H9 (cell line): Measurements from ENCODE around the gene OIT3. TPM values are rescaled to one million over a fixed set of nuclear protein-coding genes. Genes with fewer than 3 reads are reported as not detected.

Source experiments
- DNase-seq: peaks from one replicate; pipeline ENCODE4 v3.0.0-alpha.2; 2017
- H2AFZ ChIP-seq: one replicate; pipeline ENCODE4 v1.6.1; 2013; ENCODE audit warnings: mild to moderate bottlenecking, low read length, control low read depth, moderate library complexity
- H2AK5ac ChIP-seq: 2 replicates; pipeline ENCODE4 v1.6.1; 2013; ENCODE audit warnings: low read length, control low read depth, mixed read lengths; ENCODE audit not compliant: insufficient read length
- H2BK120ac ChIP-seq: one replicate; pipeline ENCODE4 v1.6.1; 2013; ENCODE audit warnings: low read depth, mild to moderate bottlenecking, low read length, control low read depth, inconsistent platforms; ENCODE audit not compliant: poor library complexity, severe bottlenecking
- H2BK12ac ChIP-seq: 2 replicates; pipeline ENCODE4 v1.6.1; 2013; ENCODE audit warnings: low read length, control low read depth, mixed read lengths, low read depth; ENCODE audit not compliant: insufficient read length
- H2BK15ac ChIP-seq: 2 replicates; pipeline ENCODE4 v1.6.1; 2013; ENCODE audit warnings: low read depth, low read length, control low read depth
- H2BK20ac ChIP-seq: one replicate; pipeline ENCODE4 v1.6.1; 2013; ENCODE audit warnings: low read depth, mild to moderate bottlenecking, low read length, control low read depth, inconsistent platforms; ENCODE audit not compliant: poor library complexity, severe bottlenecking
- H2BK5ac ChIP-seq: 2 replicates; pipeline ENCODE4 v1.6.1; 2013; ENCODE audit warnings: low read length, control low read depth, mixed read lengths; ENCODE audit not compliant: insufficient read length
- H3K14ac ChIP-seq: 2 replicates; pipeline ENCODE4 v1.6.1; 2013; ENCODE audit warnings: low read length, control low read depth; ENCODE audit not compliant: insufficient read depth
- H3K18ac ChIP-seq: 2 replicates; pipeline ENCODE4 v1.6.1; 2013; ENCODE audit warnings: low read depth, mild to moderate bottlenecking, mixed read lengths, low read length, control low read depth; ENCODE audit not compliant: insufficient read length
- H3K23ac ChIP-seq: 2 replicates; pipeline ENCODE4 v1.6.1; 2013; ENCODE audit warnings: low read length, control low read depth, mixed read lengths, low read depth; ENCODE audit not compliant: insufficient read length
- H3K23me2 ChIP-seq: 2 replicates; pipeline ENCODE4 v1.6.1; 2013; ENCODE audit warnings: low read depth, mild to moderate bottlenecking, mixed read lengths, low read length, control low read depth; ENCODE audit not compliant: insufficient read length, poor library complexity, severe bottlenecking
- H3K27ac ChIP-seq: 2 replicates; pipeline ENCODE4 v1.5.1; 2013; ENCODE audit warnings: low read length, control low read depth, mixed read lengths, low read depth; ENCODE audit not compliant: insufficient read length
- H3K27me3 ChIP-seq: 2 replicates; pipeline ENCODE4 v1.6.1; 2013; ENCODE audit warnings: low read length, control low read depth, inconsistent platforms; ENCODE audit not compliant: insufficient read depth
- H3K4ac ChIP-seq: 2 replicates; pipeline ENCODE4 v1.6.1; 2013; ENCODE audit warnings: low read depth, mild to moderate bottlenecking, control low read depth, inconsistent platforms, low read length, moderate library complexity
- H3K4me1 ChIP-seq: 2 replicates; pipeline ENCODE4 v1.6.1; 2013; ENCODE audit warnings: low read length, control low read depth, inconsistent platforms; ENCODE audit not compliant: insufficient read depth
- H3K4me2 ChIP-seq: 2 replicates; pipeline ENCODE4 v1.6.1; 2013; ENCODE audit warnings: low read length, control low read depth, mixed read lengths; ENCODE audit not compliant: insufficient read length, insufficient read depth
- H3K56ac ChIP-seq: 2 replicates; pipeline ENCODE4 v1.6.1; 2013; ENCODE audit warnings: low read depth, mild to moderate bottlenecking, mixed read lengths, low read length, control low read depth; ENCODE audit not compliant: insufficient read length
- H3K79me1 ChIP-seq: 2 replicates; pipeline ENCODE4 v1.6.1; 2013; ENCODE audit warnings: low read depth, mild to moderate bottlenecking, moderate library complexity, low read length, control low read depth, inconsistent platforms; ENCODE audit not compliant: insufficient read depth, poor library complexity, severe bottlenecking
- H3K79me2 ChIP-seq: 2 replicates; pipeline ENCODE4 v1.6.1; 2013; ENCODE audit warnings: low read length, control low read depth, inconsistent platforms; ENCODE audit not compliant: insufficient read depth
- H3K9ac ChIP-seq: 2 replicates; pipeline ENCODE4 v1.6.1; 2013; ENCODE audit warnings: low read length, control low read depth, mixed read lengths; ENCODE audit not compliant: insufficient read length; ENCODE audit errors: extremely low read depth
- H3K9me3 ChIP-seq: one replicate; pipeline ENCODE4 v1.6.1; 2013; ENCODE audit warnings: low read depth, low read length, inconsistent platforms; ENCODE audit not compliant: control insufficient read depth
- H3T11ph ChIP-seq: one replicate; pipeline ENCODE4 v1.6.1; 2013; ENCODE audit warnings: mild to moderate bottlenecking, low read length, control low read depth, inconsistent platforms
- H4K20me1 ChIP-seq: one replicate; pipeline ENCODE4 v1.6.1; 2013; ENCODE audit not compliant: control insufficient read depth, insufficient read length, insufficient read depth
- H4K5ac ChIP-seq: 2 replicates; pipeline ENCODE4 v1.6.1; 2013; ENCODE audit warnings: low read depth, mild to moderate bottlenecking, mixed read lengths, low read length, control low read depth; ENCODE audit not compliant: insufficient read length
- H4K8ac ChIP-seq: replicated peaks from 2 replicates; pipeline ENCODE4 v1.6.1; 2013; ENCODE audit warnings: low read length, control low read depth, mixed read lengths, low read depth; ENCODE audit not compliant: insufficient read length
- H4K91ac ChIP-seq: 2 replicates; pipeline ENCODE4 v1.6.1; 2013; ENCODE audit warnings: low read depth, mild to moderate bottlenecking, moderate library complexity, mixed read lengths, low read length, control low read depth; ENCODE audit not compliant: insufficient read length
- H3K27ac Mint-ChIP-seq, 3 experiments: 2 replicates in 2 of 3; 3 replicates in 1 of 3; pipeline ENCODE4 v1.8.0; 2020 to 2021; ENCODE audit warnings: mixed read lengths in 3 of 3, mild to moderate bottlenecking in 1 of 3, moderate library complexity in 1 of 3
- H3K27me3 Mint-ChIP-seq: 2 replicates; pipeline ENCODE4 v1.8.0; 2021; ENCODE audit warnings: low read depth, mild to moderate bottlenecking, moderate library complexity, mixed read lengths
- H3K36me3 Mint-ChIP-seq, 3 experiments: 2 replicates in 2 of 3; 3 replicates in 1 of 3; pipeline ENCODE4 v1.8.0; 2020 to 2021; ENCODE audit warnings: low read depth in 3 of 3, mixed read lengths in 3 of 3; ENCODE audit not compliant: insufficient read depth in 1 of 3
- H3K4me1 Mint-ChIP-seq, 2 experiments: 2 replicates each; pipeline ENCODE4 v1.8.0; 2020; ENCODE audit warnings: mixed read lengths in 2 of 2
- H3K4me3 Mint-ChIP-seq, 2 experiments: 2 replicates in 1 of 2; 3 replicates in 1 of 2; pipeline ENCODE4 v1.8.0; 2020 to 2021; ENCODE audit warnings: mild to moderate bottlenecking in 2 of 2, mixed read lengths in 2 of 2, moderate library complexity in 1 of 2
- H3K9me3 Mint-ChIP-seq, 2 experiments: 2 replicates in 1 of 2; 3 replicates in 1 of 2; pipeline ENCODE4 v1.8.0; 2020; ENCODE audit warnings: mild to moderate bottlenecking in 2 of 2, mixed read lengths in 2 of 2, moderate library complexity in 1 of 2
- CTCF ChIP-seq: fragments of 200-600 bp; sonication (generic); conservative IDR thresholded peaks from 3 replicates; pipeline ENCODE4 v1.8.0; 2021; ENCODE audit warnings: antibody characterized with exemption, mild to moderate bottlenecking
- WGBS: extraction: QIAGEN DNeasy Blood & Tissue Kit; methylation state at CpG from one replicate; pipeline ENCODE4 v1.1.7; 2013; ENCODE audit warnings: missing lambda C conversion rate, low lambda C conversion rate, mixed read lengths; ENCODE audit not compliant: insufficient read length; ENCODE audit errors: extremely low coverage; 5-methylcytosine and 5-hydroxymethylcytosine counted together
- total RNA-seq: library from RNA; stranded (reverse); gene quantifications from 2 replicates; pipeline ENCODE4 v1.2.1, GENCODE V29; 2021

OIT3 gene
- total RNA-seq, 1 experiment from 2014 or later: not detected

- Histone ChIP-seq H4K91ac (no peak overlapping the region), H2AK5ac (no peak overlapping the region), H3K23me2 (no peaks in the 10 kb centered on the region), H3K79me2 (no peaks in the 10 kb centered on the region), H3K56ac (no peak overlapping the region), H2AFZ (no peak overlapping the region), H3K18ac (no peak overlapping the region), H3K4ac (no peak overlapping the region), H4K5ac (no peak overlapping the region), H4K20me1 (no peaks in the 10 kb centered on the region), H4K8ac (no peak overlapping the region), H3K4me1 (peaks cover 9% of the 10 kb centered on the region; the same call in 1 of the 2 replicates), H3K14ac (no peak overlapping the region), H3K23ac (no peak overlapping the region), H2BK5ac (no peak overlapping the region), H3T11ph (no peak overlapping the region), H3K9ac (no peak overlapping the region), H3K4me2 (peak overlapping the region; percentile 47), H3K27me3 (no peaks in the 10 kb centered on the region), H2BK20ac (peak overlapping the region; percentile 78), H3K9me3 (no peaks in the 10 kb centered on the region), H2BK12ac (no peak overlapping the region), H2BK120ac (peak overlapping the region; percentile 84), H3K27ac (peak overlapping the region; percentile 72), H2BK15ac (no peak overlapping the region), H3K79me1 (no peaks in the 10 kb centered on the region)
- no peak for TF ChIP-seq CTCF
- Mint-ChIP-seq H3K9me3 (peaks cover 0 to 5% of the 10 kb centered on the region in 2 experiments; a peak in 3 of 5 replicates), H3K4me1 (peaks cover 44 to 47% of the 10 kb centered on the region in 2 experiments), H3K27ac (peak overlapping the region; percentile 97 to 99 (median 97)), H3K27me3 (no peaks in the 10 kb centered on the region; the same call in 1 of the 2 replicates), H3K36me3 (peaks cover 23 to 51% (median 32%) of the 10 kb centered on the region in 3 experiments), H3K4me3 (peak overlapping the region; percentile 41 to 56; a peak in 4 of 5 replicates)
- WGBS: no CpG with 5 or more reads among the region's 5 CpGs
- peak; percentile 69 for DNase-seq
Measured at GRCh38 chr10:72887043-72887442, 6.5 kb upstream of the OIT3 start.
